Calu3 (cell line): ENCODE results near the gene COL6A3. TPM values are rescaled to one million over a fixed set of nuclear protein-coding genes. Genes with fewer than 3 reads are reported as not detected.
"Not testable (repeated sequence)": the region's sequence is repeated elsewhere in the genome, so short reads cannot be mapped to it uniquely, and the experiment has no call there.

Experiments used
- BruUV-seq: library from RNA; stranded (reverse); fragments of 400-500 nt; replicated peaks from 2 replicates; lab custom pipeline; 2021; lab: Mats Ljungman, UMichigan
- CTCF ChIA-PET: fragments of 300-600 bp; sonication (Branson Sonifier 250); formaldehyde crosslinking; loops from one replicate; lab custom pipeline; 2022; ENCODE audit warnings: antibody characterized with exemption; lab: Charles Lee
- DNase-seq: peaks from one replicate; pipeline ENCODE4 v3.0.0; 2022
- H3K27ac Mint-ChIP-seq: one replicate; pipeline ENCODE4 v1.8.0; 2022; ENCODE audit warnings: mixed read lengths; ENCODE audit not compliant: unreplicated experiment
- H3K27me3 Mint-ChIP-seq: one replicate; pipeline ENCODE4 v1.8.0; 2022; ENCODE audit warnings: mixed read lengths; ENCODE audit not compliant: unreplicated experiment
- H3K36me3 Mint-ChIP-seq: one replicate; pipeline ENCODE4 v1.8.0; 2022; ENCODE audit warnings: mild to moderate bottlenecking, moderate library complexity, mixed read lengths; ENCODE audit not compliant: insufficient read depth, unreplicated experiment
- H3K4me1 Mint-ChIP-seq: one replicate; pipeline ENCODE4 v1.8.0; 2022; ENCODE audit warnings: mild to moderate bottlenecking, low read depth, mixed read lengths; ENCODE audit not compliant: unreplicated experiment
- H3K4me3 Mint-ChIP-seq: one replicate; pipeline ENCODE4 v1.8.0; 2022; ENCODE audit warnings: mild to moderate bottlenecking, low read depth, moderate library complexity, mixed read lengths; ENCODE audit not compliant: unreplicated experiment
- H3K9me3 Mint-ChIP-seq: one replicate; pipeline ENCODE4 v1.8.0; 2022; ENCODE audit warnings: low read depth, mixed read lengths; ENCODE audit not compliant: unreplicated experiment
- CTCF ChIP-seq: fragments of 200-600 bp; IDR thresholded peaks from one replicate; pipeline ENCODE4 v1.8.0; 2022; ENCODE audit warnings: antibody characterized with exemption; ENCODE audit not compliant: unreplicated experiment
- intact Hi-C: fragments of 100-400 bp; cut with micrococcal nuclease; formaldehyde crosslinking; loops from one replicate; pipeline ENCODE4 v1.10.0; 2022; ENCODE audit not compliant: unreplicated experiment
- total RNA-seq: library from RNA; stranded (reverse); gene quantifications from 2 replicates; pipeline ENCODE4 v1.2.3, GENCODE V29; 2022

The COL6A3 gene
- total RNA-seq, 1 experiment from 2014 or later = 0.07 TPM

GRCh38 chr2:237355701-237356100 lies 58.3 kb downstream of the COL6A3 start:
- no peak overlapping the region for H3K27ac Mint-ChIP-seq
- no peak for TF ChIP-seq CTCF
- no peak overlapping the region for H3K4me3 Mint-ChIP-seq
- no peaks in the 10 kb centered on the region for H3K36me3 Mint-ChIP-seq
- no peaks in the 10 kb centered on the region for H3K4me1 Mint-ChIP-seq
- no peak for DNase-seq
- CTCF ChIA-PET = no interaction called here
- intact Hi-C loops = no loop called here
- H3K27me3 Mint-ChIP-seq = peaks cover 99% of the 10 kb centered on the region
- H3K9me3 Mint-ChIP-seq = no peaks in the 10 kb centered on the region
- no TSS peak for BruUV-seq

- DNase-seq = no peak
- Mint-ChIP-seq H3K27ac (no peak overlapping the region), H3K4me3 (no peak overlapping the region), H3K27me3 (peaks cover 99% of the 10 kb centered on the region), H3K36me3 (no peaks in the 10 kb centered on the region), H3K4me1 (no peaks in the 10 kb centered on the region), H3K9me3 (no peaks in the 10 kb centered on the region)
- CTCF ChIA-PET = interaction anchor here (0.6 kb wide), 1 partner anchor 43 kb away, joined by 3 read pairs; no protein-coding TSS in a partner anchor
- no peak for TF ChIP-seq CTCF
- BruUV-seq = no TSS peak
- intact Hi-C loops = no loop called here
Observed at GRCh38 chr2:237354892-237355291, 59.1 kb downstream of the COL6A3 start.

- peaks cover 99% of the 10 kb centered on the region for H3K27me3 Mint-ChIP-seq
- H3K9me3 Mint-ChIP-seq, H3K36me3 Mint-ChIP-seq, intact Hi-C loops, DNase-seq, H3K27ac Mint-ChIP-seq, BruUV-seq, H3K4me1 Mint-ChIP-seq, H3K4me3 Mint-ChIP-seq: not testable (repeated sequence)
- CTCF ChIA-PET = interaction anchor here (0.6 kb wide), 1 partner anchor 42 kb away, joined by 3 read pairs; no protein-coding TSS in a partner anchor
Observed at GRCh38 chr2:237354172-237354571, 59.8 kb downstream of the COL6A3 start.

- H3K27ac Mint-ChIP-seq = no peak overlapping the region
- H3K4me3 Mint-ChIP-seq = no peak overlapping the region
- DNase-seq = no peak
- CTCF ChIA-PET = no interaction called here
- no peaks in the 10 kb centered on the region for H3K9me3 Mint-ChIP-seq
- H3K4me1 Mint-ChIP-seq = no peaks in the 10 kb centered on the region
- peaks cover 99% of the 10 kb centered on the region for H3K27me3 Mint-ChIP-seq
- intact Hi-C loops = no loop called here
- BruUV-seq = no TSS peak
- no peak for TF ChIP-seq CTCF
- no peaks in the 10 kb centered on the region for H3K36me3 Mint-ChIP-seq
Observed at GRCh38 chr2:237353215-237353614, 60.7 kb downstream of the COL6A3 start.

GRCh38 chr2:237352279-237352845 lies 61.6 kb downstream of the COL6A3 start:
- Mint-ChIP-seq H3K27me3 (peaks cover 99% of the 10 kb centered on the region), H3K4me1 (no peaks in the 10 kb centered on the region), H3K9me3 (no peaks in the 10 kb centered on the region), H3K27ac (no peak overlapping the region), H3K36me3 (no peaks in the 10 kb centered on the region), H3K4me3 (no peak overlapping the region)
- no peak for TF ChIP-seq CTCF
- BruUV-seq = no TSS peak
- no peak for DNase-seq
- CTCF ChIA-PET = no interaction called here
- intact Hi-C loops = no loop called here
